RWPE2 (cell line): ENCODE measurements around the gene SNIP1.
A peak's percentile ranks its signal among the peaks of the same experiment; 100 is the strongest.
"Not testable (repeated sequence)": the region's sequence is repeated elsewhere in the genome, so short reads cannot be mapped to it uniquely, and the experiment has no call there.

ENCODE experiments used
- ATAC-seq: fragments of 200-7000 bp; cut with Tn5 transposase; 3 replicates; pipeline ENCODE4 v1.9.1; 2021; ENCODE audit warnings: low read depth
- DNase-seq: peaks from one replicate; pipeline ENCODE4 v3.0.0-alpha.2; 2020; ENCODE audit warnings: low spot score
- H3K27ac ChIP-seq: fragments of 450-650 bp; 2 replicates; pipeline ENCODE4 v1.5.1; 2017; ENCODE audit warnings: mild to moderate bottlenecking; ENCODE audit not compliant: poor library complexity, severe bottlenecking
- H3K27me3 ChIP-seq: fragments of 250-450 bp; sonication (Bioruptor Pico); 2 replicates; pipeline ENCODE4 v1.5.1; 2021; ENCODE audit warnings: mild to moderate bottlenecking, moderate library complexity; ENCODE audit not compliant: insufficient read depth, poor library complexity, severe bottlenecking
- H3K36me3 ChIP-seq: fragments of 250-450 bp; sonication (Bioruptor Pico); 2 replicates; pipeline ENCODE4 v1.5.1; 2020; ENCODE audit warnings: low read depth, mild to moderate bottlenecking, moderate library complexity
- H3K4me1 ChIP-seq: fragments of 250-450 bp; sonication (Bioruptor Pico); 2 replicates; pipeline ENCODE4 v1.5.1; 2021; ENCODE audit warnings: mild to moderate bottlenecking, moderate library complexity; ENCODE audit not compliant: insufficient read depth, poor library complexity, severe bottlenecking
- H3K4me3 ChIP-seq: fragments of 250-450 bp; sonication (Bioruptor Pico); 2 replicates; pipeline ENCODE4 v1.5.1; 2021; ENCODE audit warnings: mild to moderate bottlenecking, moderate library complexity; ENCODE audit not compliant: severe bottlenecking
- H3K9me3 ChIP-seq: fragments of 250-450 bp; sonication (Bioruptor Pico); 2 replicates; pipeline ENCODE4 v1.5.1; 2021; ENCODE audit warnings: mild to moderate bottlenecking, moderate library complexity; ENCODE audit not compliant: severe bottlenecking
- TF ChIP-seq, protein P1 (sequence below): fragments of 450-650 bp; IDR thresholded peaks from one replicate; pipeline ENCODE4 v1.5.1; 2017; ENCODE audit warnings: mild to moderate bottlenecking, moderate library complexity; ENCODE audit not compliant: poor library complexity, severe bottlenecking

Gene SNIP1

DNA sequence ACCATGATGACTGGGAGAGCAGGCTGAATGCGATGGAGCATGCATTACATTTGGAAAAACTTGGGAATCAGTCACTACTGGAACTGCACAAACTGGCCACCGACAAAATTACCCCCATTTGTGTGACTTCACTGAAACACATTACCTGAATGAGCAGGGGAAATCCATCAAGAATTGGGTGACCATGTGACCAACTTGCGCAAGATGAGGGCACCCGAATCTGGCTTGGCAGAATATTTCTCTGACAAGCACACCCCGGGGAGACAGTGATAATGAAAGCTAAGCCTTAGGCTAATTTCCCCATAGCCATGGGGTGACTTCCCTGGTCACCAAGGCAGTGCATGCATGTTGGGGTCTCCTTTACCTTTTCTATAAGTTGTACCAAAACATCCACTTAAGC, 9.1 kb downstream of the SNIP1 start:
- TF ChIP-seq, protein P1, sequence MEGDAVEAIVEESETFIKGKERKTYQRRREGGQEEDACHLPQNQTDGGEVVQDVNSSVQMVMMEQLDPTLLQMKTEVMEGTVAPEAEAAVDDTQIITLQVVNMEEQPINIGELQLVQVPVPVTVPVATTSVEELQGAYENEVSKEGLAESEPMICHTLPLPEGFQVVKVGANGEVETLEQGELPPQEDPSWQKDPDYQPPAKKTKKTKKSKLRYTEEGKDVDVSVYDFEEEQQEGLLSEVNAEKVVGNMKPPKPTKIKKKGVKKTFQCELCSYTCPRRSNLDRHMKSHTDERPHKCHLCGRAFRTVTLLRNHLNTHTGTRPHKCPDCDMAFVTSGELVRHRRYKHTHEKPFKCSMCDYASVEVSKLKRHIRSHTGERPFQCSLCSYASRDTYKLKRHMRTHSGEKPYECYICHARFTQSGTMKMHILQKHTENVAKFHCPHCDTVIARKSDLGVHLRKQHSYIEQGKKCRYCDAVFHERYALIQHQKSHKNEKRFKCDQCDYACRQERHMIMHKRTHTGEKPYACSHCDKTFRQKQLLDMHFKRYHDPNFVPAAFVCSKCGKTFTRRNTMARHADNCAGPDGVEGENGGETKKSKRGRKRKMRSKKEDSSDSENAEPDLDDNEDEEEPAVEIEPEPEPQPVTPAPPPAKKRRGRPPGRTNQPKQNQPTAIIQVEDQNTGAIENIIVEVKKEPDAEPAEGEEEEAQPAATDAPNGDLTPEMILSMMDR, result no peak
- Histone ChIP-seq H3K36me3 (peaks cover 84% of the 10 kb centered on the region), H3K4me3 (no peak overlapping the region), H3K4me1 (no peaks in the 10 kb centered on the region), H3K27me3 (no peaks in the 10 kb centered on the region), H3K9me3 (no peaks in the 10 kb centered on the region), H3K27ac (no peak overlapping the region)
- DNase-seq (no peak), ATAC-seq (no peak)

DNA sequence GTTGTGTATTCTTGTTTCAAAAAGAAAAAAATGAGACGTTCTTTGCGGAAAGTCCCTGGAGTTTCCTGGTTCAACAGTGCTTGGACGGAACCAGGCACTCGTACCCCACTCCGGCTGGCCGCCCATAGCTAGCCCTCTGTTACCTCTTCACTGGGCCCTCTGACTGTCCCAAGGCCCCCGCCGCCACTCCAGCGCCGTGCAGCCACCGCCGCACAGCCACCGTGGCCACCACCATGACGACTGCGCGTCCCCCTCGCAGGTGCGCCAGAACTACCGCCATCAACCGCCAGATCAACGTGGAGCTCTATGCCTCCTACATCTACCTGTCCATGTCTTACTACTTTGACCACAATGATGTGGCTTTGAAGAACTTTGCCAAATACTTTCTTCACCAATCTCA, 9.6 kb downstream of the SNIP1 start:
- no peaks in the 10 kb centered on the region for H3K27me3 ChIP-seq
- H3K9me3 ChIP-seq, result no peaks in the 10 kb centered on the region
- no peak overlapping the region for H3K27ac ChIP-seq
- ATAC-seq, result no peak
- peaks cover 84% of the 10 kb centered on the region for H3K36me3 ChIP-seq
- H3K4me1 ChIP-seq, result no peaks in the 10 kb centered on the region
- DNase-seq, result no peak
- no peak overlapping the region for H3K4me3 ChIP-seq
- TF ChIP-seq, protein P1, result no peak

DNA sequence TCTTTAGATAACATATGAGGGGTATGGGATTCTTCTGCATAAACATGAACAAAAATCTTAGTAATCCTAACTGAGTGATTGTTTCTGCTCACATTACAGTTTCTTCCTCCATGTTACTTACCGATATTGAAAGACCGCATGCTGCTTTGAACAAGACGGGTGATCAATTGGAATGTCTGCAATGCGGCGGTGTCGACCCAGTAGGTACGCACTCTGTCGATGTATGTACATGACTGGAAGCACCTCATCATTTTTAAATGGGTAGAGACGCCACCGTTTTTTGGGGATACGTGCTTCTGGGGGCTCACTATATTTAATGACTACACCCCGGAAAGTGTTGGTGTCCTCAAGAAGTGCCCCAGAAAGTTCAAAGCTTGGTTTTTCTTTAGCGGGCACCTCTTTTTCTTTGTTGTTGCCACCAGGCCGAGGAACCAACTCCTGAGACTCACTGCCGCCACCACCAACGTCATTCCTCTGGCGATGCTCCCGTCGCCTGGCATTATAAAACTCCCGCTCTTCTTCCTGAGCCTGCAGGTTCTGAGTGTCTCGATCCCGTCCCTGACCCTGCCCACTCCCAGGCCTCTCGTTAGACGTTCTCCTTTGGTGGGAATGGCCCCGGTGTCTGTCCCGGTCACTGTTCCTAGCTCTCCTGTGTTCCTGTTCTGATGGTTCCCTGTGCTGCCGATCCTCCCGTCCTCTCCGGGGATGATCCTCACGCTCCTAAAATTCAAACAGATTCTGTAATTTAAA, 13.9 kb downstream of the SNIP1 start:
- no peak overlapping the region for H3K27ac ChIP-seq
- H3K27me3 ChIP-seq, result no peaks in the 10 kb centered on the region
- no peak overlapping the region for H3K4me3 ChIP-seq
- H3K36me3 ChIP-seq, result peaks cover 79% of the 10 kb centered on the region
- TF ChIP-seq, protein P1, result no peak
- H3K9me3 ChIP-seq, result no peaks in the 10 kb centered on the region
- no peak for DNase-seq
- no peak for ATAC-seq
- peaks cover 25% of the 10 kb centered on the region for H3K4me1 ChIP-seq

DNA sequence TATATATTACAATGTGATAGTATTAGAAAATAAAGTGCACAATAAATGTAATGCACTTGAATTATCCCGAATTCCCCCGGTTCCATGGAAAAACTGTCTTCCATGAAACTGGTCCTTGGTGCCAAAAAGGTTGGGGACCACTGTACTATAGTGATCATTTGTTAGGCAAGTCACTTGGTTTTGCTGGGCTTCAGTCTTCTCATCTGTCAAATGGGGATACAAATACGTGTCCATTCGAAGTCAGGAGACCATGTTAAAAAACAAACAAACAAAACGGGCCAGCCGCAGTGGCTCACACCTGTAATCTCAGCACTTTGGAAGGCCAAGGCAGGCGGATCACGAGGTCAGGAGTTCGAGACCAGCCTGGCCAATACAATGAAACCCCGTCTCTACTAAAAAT, 14.9 kb downstream of the SNIP1 start:
- not testable (repeated sequence) for DNase-seq, H3K27ac ChIP-seq, ATAC-seq, H3K9me3 ChIP-seq, H3K4me3 ChIP-seq, H3K27me3 ChIP-seq
- Histone ChIP-seq H3K4me1 (peaks cover 34% of the 10 kb centered on the region), H3K36me3 (peaks cover 76% of the 10 kb centered on the region)

DNA sequence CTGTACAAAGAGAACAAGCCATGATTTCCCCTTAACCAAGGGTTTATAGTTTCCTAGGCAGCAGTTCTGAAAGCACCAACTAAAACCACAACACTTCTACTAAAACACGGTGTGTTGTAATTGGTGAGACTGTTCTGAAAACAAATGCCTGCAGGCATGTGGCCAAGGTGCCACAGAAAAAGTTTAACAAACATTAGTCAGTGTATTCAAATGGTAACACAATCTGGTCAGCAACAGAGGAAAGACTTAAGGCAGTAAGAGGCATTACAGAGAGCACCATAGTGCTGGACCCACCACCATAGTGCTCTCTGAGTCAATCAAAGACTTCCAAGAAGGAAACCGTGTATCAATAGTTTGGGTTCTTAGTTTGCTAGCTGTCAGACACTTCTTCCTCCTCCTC, 16.7 kb downstream of the SNIP1 start:
- Histone ChIP-seq H3K36me3 (peaks cover 61% of the 10 kb centered on the region), H3K4me1 (peaks cover 41% of the 10 kb centered on the region), H3K27me3 (no peaks in the 10 kb centered on the region), H3K9me3 (no peaks in the 10 kb centered on the region), H3K4me3 (no peak overlapping the region), H3K27ac (peak overlapping the region; percentile 79)
- DNase-seq (no peak), ATAC-seq (peak; percentile 71)
- TF ChIP-seq, protein P1, result no peak
